ENCODE measurements around the gene CAVIN1.
A peak's percentile ranks its signal among the peaks of the same experiment; 100 is the strongest.
"Not testable (repeated sequence)": the region's sequence is repeated elsewhere in the genome, so short reads cannot be mapped to it uniquely, and the experiment has no call there.

Gene CAVIN1

GRCh38 chr17:42429726-42430447 is 6.8 kb upstream of the CAVIN1 start:
- DNase-seq (ENCODE audit: low read depth) = no peak

GRCh38 chr17:42428141-42428944 is 5.3 kb upstream of the CAVIN1 start:
- peak; percentile 98 for DNase-seq (ENCODE audit: low read depth)

DNA sequence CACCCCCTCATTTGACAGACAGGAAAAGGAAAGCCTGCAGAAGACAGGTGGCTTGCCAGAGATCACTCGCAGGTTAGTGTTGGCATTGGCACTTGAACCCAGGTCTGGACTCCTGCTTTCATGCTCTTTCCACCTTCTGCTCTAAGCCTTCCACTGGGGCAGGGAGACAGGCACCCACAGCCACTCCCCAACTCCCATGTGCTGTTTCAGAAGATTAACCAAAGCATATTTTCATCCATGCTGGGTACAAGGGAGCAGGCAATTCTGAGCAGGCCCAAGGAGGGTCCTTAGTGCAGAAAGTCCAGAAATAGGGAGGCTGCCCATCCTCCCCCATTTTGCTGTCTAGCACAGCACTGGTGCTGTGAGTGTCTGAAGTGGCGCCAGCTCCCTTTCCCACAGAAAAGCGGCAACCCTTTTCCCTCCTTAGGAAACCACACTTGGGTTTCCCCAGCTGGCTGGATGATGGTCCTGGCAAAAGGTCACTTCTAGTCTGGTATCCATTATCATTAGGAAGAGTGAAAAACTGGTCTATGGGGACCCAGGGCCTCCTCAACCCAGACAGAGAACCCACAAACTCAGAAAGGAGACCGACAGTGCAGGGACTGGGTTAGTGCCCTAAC is 2.0 kb upstream of the CAVIN1 start:
- no peak for DNase-seq (ENCODE audit: low read depth)

DNA sequence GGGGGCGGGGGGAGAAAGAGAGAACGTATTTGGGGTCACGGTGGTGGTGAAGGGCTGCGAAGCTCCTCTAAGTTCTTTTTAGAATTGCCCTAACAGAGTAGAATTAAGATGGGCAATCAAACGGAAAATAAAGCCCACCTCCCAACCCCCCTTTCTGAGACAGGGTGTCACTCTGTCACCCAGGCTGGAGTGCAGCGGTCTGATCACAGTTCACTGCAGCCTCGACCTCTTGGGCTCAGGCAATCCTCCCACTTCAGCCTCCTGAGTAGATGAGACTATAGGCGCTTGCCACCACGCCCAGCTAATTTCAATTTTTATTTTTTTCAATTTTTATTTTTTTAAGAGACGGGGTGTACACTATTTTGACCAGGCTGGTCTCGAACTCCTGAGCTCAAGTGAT is 710 bp upstream of the CAVIN1 start:
- DNase-seq (ENCODE audit: low read depth) = no peak

DNA sequence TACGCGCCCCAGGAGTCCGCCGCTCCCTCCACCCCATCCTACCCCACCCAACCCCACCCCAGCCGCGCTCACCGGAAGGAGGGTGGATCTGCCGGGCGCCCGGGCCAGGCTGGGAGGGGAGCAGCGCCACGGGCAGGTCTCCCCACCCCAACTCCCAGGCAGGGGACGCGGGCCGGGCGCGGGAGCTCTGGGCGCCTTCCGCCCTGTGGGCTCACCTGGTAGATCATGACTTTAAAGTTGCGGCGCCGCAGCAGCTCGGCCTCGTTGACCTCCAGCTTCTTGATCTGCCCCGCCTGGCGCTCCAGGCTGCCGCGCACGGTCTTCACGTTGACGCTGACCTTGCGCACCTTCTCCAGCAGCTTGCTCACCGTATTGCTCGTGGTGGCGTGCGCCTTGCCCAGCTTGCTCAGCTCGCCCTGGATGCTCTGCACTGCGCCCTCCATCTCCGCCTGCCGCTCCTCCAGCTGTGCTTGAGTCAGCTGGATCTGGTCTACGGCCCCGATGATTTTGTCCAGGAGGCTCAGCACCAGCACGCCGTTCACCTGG is 571 bp downstream of the CAVIN1 start:
- peak; percentile 35 for DNase-seq (ENCODE audit: low read depth)

DNA sequence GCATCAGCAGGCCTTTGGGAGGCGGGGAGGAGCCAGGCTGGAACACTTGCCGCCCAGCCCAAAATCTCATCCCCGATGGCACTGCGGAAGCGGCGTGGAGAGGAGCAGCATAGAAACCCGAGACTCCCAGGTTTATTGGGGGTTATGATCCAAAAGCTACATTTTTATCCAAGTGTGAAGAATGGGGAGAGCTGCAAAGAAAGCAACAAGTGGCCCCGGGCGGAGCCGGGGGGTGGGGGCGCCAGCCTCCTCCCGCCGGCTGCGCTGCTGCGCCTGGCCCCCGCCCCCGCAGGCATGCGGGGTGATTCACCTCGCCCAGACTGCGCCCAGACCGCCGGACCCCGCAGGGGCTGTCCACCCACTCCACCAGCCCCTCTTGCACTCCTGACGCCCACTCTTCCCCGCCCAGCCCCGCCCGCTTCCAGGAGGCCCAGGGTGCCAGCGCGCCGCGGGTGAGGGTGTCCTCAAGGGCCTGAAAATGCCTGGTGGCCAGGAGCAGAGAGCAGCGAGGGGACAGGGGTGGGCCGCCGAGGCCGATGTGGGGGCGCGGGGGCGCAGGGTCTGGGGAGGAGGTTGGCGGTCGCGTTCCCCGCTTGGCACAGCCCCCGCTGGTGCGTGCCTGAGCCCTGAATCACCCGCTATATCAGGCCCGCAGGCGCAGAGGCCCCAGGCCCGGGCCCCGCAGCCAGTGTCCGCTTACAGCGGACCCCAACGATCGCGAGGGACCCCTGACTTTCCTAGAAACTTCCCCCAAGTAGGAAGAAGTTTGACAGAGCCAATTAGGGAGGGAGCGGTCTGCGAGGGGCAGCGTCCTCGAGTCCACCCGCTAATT is 1.3 kb downstream of the CAVIN1 start:
- peak; percentile 74 for DNase-seq (ENCODE audit: low read depth)

DNA sequence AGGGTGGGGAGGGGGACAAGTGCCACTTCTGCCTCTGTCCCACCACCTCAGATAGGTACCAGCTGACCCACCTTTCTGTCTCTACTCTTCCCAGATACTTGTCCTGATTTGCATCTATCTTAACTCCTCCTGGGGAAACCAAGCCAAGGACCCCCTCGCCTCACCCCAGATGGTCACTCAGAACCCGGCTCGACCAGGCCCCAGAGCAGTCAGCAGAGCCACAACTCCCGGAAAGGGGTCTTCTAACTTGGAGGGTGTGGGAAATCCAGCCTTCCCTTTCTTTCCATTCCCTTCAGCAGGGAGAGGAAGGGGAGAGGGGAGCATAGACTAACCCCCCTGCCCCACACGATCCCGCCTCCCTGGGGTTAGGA is 1.9 kb downstream of the CAVIN1 start:
- no peak for DNase-seq (ENCODE audit: low read depth)

DNA sequence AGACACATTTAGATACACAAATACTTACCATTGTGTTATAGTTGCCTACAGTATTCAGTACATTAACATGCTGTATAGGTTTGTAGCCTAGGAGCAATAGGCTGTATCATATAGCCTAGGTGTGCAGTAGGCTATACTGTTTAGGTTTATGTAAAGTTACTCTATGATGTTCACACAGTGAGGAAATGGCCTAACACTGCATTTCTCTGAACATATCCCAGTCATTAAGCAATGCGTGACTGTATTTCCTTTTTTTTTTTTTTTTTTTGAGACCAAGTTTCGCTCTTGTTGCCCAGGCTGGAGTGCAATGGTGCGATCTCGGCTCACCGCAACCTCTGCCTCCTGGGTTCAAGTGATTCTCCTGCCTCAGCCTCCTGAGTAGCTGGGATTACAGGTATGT is 5.1 kb downstream of the CAVIN1 start:
- not testable (repeated sequence) for DNase-seq (ENCODE audit: low read depth)

GRCh38 chr17:42414704-42415409 is 8.2 kb downstream of the CAVIN1 start:
- no peak for DNase-seq (ENCODE audit: low read depth)

GRCh38 chr17:42413464-42414040 is 9.5 kb downstream of the CAVIN1 start:
- no peak for DNase-seq (ENCODE audit: low read depth)

DNA sequence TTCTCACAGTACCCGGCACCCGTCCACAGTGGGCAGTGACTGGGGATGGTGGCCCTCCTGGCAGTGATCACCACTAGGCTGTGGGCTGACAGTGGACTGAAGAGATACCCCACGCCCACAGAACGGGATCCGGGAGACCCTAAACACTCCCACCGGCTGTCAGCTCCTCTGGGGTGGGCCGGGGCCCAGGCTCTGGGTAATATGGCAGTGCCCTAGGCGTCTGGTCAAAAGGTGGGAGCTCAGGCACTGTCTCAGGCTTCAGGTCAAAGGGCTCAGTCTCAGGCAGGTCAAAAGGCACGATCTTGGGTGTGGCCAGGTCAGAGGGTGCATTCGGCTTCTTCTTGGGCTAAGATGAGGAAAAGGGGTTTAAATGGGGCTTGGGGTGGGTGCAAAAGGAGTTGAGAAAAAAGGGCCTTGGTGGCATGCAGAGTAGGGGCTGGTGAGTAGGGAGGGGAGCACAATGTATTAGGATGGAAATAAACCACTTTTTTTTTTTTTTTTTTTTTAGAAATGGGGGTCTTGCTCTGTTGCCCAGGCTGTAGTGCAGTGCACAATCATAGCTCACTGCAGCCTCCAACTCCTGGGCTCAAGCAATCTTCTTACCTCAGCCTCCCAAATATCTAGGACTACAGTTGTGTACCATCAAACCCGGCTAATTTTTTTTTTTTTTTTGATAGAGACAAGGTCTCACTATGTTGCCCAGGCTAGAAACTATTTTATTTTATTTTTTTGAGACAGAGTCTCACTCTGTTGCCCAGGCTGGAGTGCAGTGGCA is 11.0 kb downstream of the CAVIN1 start:
- DNase-seq (ENCODE audit: low read depth) = no peak

GRCh38 chr17:42411361-42411760 is 11.7 kb downstream of the CAVIN1 start:
- DNase-seq (ENCODE audit: low read depth) = no peak

DNA sequence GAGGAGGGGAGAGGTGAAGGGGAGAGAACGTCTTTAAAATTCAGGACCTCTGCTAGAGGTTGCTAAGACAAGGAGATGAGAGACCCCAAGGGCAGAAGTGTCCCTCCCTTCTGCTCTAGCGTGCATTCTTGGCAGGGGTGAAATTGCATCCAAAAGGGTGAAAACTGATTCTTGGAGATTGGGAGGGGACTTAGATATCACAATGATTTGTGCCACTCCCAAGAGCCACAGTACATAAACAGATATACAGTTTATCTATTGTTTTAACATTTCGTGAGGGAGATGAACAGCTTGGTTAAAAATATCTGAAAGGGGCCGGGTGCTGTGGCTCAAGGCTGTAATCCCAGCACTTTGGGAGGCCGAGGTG is 12.8 kb downstream of the CAVIN1 start:
- no peak for DNase-seq (ENCODE audit: low read depth)

DNA sequence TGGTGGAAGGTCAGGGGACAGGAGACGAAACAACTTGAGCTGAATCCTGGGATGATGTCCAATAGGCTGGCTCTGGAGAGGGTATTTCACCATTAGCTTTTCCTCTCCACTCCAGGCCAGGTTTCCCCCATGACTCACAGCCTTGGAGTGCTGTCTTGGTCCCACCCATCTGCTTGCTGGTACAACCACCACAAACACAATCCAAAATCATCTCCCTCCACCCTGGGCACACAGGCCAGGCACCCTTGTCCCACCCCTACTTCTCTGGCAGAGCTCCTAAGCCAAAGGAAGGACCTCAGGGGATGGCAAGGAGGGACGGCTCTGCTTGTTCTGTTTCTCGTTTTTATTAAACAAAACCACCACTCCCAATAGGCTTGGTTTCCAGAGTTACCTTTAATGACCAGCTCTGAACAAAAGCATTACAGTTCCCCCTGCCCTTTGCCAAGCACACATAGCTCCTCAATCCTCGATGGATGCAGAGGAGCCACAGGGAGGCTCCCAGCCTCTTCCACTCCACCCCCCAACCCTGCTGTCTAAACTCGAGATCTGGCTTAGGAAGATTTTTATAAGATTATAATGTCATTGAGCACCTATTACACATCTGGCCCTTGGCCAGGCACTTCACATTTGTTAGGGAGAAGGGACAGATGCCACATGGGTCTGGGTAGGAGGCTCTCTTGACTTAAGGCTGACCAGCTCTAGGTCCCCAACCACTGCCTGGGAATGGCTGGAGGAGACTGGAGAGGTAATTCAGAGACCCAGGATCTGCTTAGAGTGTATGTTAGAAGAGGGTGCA is 13.3 kb downstream of the CAVIN1 start:
- DNase-seq (ENCODE audit: low read depth) = peak; percentile 94

GRCh38 chr17:42408061-42408460 is 15.0 kb downstream of the CAVIN1 start:
- DNase-seq (ENCODE audit: low read depth) = no peak

DNA sequence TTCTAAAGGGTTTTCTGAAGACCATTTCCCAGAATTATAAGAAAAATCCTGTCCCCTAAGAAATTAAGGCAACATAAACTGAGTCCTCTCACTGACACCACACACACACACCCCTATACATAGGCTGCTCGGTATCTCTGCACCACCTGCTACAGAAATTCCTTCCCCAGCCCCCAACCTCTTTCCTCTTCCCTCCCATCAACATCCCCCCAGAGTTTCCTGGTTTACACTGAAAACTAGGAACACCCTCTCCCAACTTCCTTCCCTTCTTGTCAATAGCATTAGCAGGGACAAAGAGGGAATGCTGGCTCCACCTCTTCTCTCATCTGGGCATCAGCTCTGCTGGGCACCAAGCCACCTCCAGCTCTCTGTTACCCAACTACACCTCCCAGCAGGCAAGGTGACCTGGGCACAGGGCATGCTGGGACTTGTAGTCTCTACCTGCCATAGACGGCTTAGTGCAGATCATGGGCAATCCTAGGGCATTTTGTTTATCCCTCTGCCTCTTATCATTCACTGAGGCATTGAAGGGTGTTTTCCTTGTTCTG is 15.7 kb downstream of the CAVIN1 start:
- DNase-seq (ENCODE audit: low read depth) = peak; percentile 67

DNA sequence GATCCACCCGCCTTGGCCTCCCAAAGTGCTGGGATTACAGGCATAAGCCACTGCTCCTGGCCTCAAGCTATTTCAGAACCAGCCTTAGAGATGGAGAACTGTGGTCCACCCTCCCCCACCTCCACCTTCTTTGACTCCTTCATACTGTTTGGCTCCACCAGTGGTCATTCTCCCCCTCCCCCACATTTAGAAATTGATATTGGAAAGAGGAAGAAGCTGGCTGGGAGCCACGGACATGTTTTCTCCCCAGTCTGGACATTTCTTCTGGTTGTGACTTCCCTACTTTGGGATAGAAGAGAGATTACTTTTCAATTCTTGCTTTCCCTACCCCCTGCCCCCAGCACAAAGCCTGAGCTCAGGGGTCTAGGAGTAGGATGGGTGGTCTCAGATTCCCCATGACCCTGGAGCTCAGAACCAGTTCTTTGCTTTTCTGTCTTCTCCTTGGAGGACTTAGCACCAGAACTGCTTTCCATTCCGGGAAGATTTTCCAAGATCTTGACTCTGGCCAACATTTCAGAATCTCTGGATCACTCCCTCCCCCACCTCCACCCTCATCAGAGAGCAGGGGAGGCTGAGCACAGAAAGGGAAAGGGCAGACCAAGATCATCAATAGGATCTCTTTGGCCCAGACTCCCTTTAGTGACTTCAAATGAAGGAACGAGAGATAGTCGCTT is 16.3 kb downstream of the CAVIN1 start:
- DNase-seq (ENCODE audit: low read depth) = no peak

- peak; percentile 68 for DNase-seq (ENCODE audit: low read depth)
Observed at GRCh38 chr17:42405963-42406495, 17.0 kb downstream of the CAVIN1 start.
